CD4-positive, alpha-beta T cell treated with Interferon gamma for 1 hour (primary cell): Measurements from ENCODE around the gene DUSP3.
"Not testable (repeated sequence)": the region's sequence is repeated elsewhere in the genome, so short reads cannot be mapped to it uniquely, and the experiment has no call there.

Source experiments
- DNase-seq: peaks from one replicate; pipeline ENCODE4 v3.0.0-alpha.2; 2020

The DUSP3 gene

GRCh38 chr17:43799047-43799446 lies 20.3 kb upstream of the DUSP3 start:
- DNase-seq, result no peak

GRCh38 chr17:43798024-43798423 lies 19.2 kb upstream of the DUSP3 start:
- not testable (repeated sequence) for DNase-seq

- not testable (repeated sequence) for DNase-seq
Observed at GRCh38 chr17:43792668-43793067, 13.9 kb upstream of the DUSP3 start.

GRCh38 chr17:43791589-43791988 lies 12.8 kb upstream of the DUSP3 start:
- DNase-seq, result no peak

GRCh38 chr17:43790311-43790940 lies 11.6 kb upstream of the DUSP3 start:
- no peak for DNase-seq

GRCh38 chr17:43789482-43789881 lies 10.7 kb upstream of the DUSP3 start:
- DNase-seq, result no peak

- no peak for DNase-seq
Observed at GRCh38 chr17:43788540-43788939, 9.8 kb upstream of the DUSP3 start.

GRCh38 chr17:43787728-43788127 lies 9.0 kb upstream of the DUSP3 start:
- DNase-seq, result no peak

GRCh38 chr17:43784628-43785101 lies 5.9 kb upstream of the DUSP3 start:
- no peak for DNase-seq

GRCh38 chr17:43784068-43784467 lies 5.3 kb upstream of the DUSP3 start:
- DNase-seq, result no peak

GRCh38 chr17:43782913-43783680 lies 4.3 kb upstream of the DUSP3 start:
- no peak for DNase-seq

GRCh38 chr17:43780135-43780534 lies 1.4 kb upstream of the DUSP3 start, which contains the start of gene CFAP97D1:
Gene CFAP97D1, plus strand, starts transcription at chr17:43780435. Its CDS starts 28 bp downstream, at chr17:43780463.
- no peak for DNase-seq

- no peak for DNase-seq
Observed at GRCh38 chr17:43779145-43780125, 658 bp upstream of the DUSP3 start.

GRCh38 chr17:43774304-43775250 lies 4.2 kb downstream of the DUSP3 start:
- DNase-seq, result no peak

GRCh38 chr17:43772877-43773648 lies 5.7 kb downstream of the DUSP3 start:
- DNase-seq, result peak; percentile 67

GRCh38 chr17:43771463-43771862 lies 7.3 kb downstream of the DUSP3 start:
- no peak for DNase-seq

- no peak for DNase-seq
Observed at GRCh38 chr17:43770957-43771356, 7.8 kb downstream of the DUSP3 start.

GRCh38 chr17:43769859-43770258 lies 8.9 kb downstream of the DUSP3 start:
- no peak for DNase-seq

- no peak for DNase-seq
Observed at GRCh38 chr17:43769426-43769825, 9.4 kb downstream of the DUSP3 start.

GRCh38 chr17:43768943-43769342 lies 9.8 kb downstream of the DUSP3 start:
- DNase-seq, result no peak

- peak; percentile 64 for DNase-seq
Observed at GRCh38 chr17:43768382-43768781, 10.4 kb downstream of the DUSP3 start.
